ENCODE data around the gene ESYT1. TPM values are rescaled to one million over a fixed set of nuclear protein-coding genes. Genes with fewer than 3 reads are reported as not detected.

The ESYT1 gene
- total RNA-seq, 2 donors from 2014 or later = 25.4 to 74.0 TPM

DNA sequence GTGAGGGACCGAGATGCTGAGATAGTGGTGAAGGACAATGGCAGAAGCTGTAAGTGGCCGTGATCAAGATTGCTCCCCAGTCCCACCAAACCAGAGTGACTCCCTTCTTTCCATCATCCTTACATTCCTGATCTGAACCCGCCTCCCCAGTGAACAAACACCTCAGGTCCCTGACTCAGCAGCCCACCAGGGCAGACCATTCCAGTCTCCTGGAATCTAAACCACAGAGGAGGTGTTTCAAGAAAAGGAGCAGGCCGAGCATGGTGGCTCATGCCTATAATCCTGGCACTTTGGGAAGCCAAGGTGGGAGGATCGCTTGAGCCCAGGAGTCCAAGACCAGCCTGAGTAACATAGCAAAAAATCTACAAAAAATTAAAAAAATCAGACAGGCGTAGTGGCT is 41.5 kb upstream of the ESYT1 start:
- TF ChIP-seq, protein P1, sequence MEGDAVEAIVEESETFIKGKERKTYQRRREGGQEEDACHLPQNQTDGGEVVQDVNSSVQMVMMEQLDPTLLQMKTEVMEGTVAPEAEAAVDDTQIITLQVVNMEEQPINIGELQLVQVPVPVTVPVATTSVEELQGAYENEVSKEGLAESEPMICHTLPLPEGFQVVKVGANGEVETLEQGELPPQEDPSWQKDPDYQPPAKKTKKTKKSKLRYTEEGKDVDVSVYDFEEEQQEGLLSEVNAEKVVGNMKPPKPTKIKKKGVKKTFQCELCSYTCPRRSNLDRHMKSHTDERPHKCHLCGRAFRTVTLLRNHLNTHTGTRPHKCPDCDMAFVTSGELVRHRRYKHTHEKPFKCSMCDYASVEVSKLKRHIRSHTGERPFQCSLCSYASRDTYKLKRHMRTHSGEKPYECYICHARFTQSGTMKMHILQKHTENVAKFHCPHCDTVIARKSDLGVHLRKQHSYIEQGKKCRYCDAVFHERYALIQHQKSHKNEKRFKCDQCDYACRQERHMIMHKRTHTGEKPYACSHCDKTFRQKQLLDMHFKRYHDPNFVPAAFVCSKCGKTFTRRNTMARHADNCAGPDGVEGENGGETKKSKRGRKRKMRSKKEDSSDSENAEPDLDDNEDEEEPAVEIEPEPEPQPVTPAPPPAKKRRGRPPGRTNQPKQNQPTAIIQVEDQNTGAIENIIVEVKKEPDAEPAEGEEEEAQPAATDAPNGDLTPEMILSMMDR (IDR thresholded peaks at IDR 0.05) = no peak
- DNase-seq (ENCODE audit: low spot score) = no peak
- Histone ChIP-seq H3K27ac (no peak overlapping the region), H3K4me3 (no peak overlapping the region), H3K27me3 (no peaks in the 10 kb centered on the region), H3K4me1 (peaks cover 0 to 10% of the 10 kb centered on the region in 2 donors), H3K36me3 (no peaks in the 10 kb centered on the region), H3K9me3 (no peaks in the 10 kb centered on the region)

DNA sequence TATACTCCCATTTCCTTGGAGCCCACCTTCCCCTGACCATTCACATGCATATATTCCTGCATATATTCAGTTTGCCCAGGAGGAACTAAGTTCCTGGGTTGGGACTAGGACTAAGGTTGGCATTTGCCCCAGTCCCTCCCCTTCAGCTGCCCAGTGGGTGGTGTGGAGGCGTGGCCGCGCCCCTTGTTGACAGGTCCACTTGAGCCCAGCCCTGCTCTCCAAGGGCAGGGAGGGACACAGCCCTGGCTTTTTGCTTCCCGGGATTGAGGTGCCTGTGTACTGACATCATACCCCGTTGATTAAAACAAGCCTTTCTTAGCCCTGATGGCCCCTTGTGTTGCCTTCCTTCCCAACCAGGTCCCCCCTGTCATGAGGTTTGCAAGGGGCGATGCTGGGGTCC is 40.8 kb upstream of the ESYT1 start:
- H3K27me3 ChIP-seq = no peaks in the 10 kb centered on the region
- peak; percentile 71 for DNase-seq (ENCODE audit: low spot score)
- no peaks in the 10 kb centered on the region for H3K9me3 ChIP-seq
- H3K36me3 ChIP-seq = no peaks in the 10 kb centered on the region
- peaks cover 0 to 10% of the 10 kb centered on the region in 2 donors for H3K4me1 ChIP-seq
- H3K27ac ChIP-seq = peak overlapping the region in 1 of 2 donors; percentile 67
- no peak overlapping the region for H3K4me3 ChIP-seq
- TF ChIP-seq, protein P1 (IDR thresholded peaks at IDR 0.05) = no peak

DNA sequence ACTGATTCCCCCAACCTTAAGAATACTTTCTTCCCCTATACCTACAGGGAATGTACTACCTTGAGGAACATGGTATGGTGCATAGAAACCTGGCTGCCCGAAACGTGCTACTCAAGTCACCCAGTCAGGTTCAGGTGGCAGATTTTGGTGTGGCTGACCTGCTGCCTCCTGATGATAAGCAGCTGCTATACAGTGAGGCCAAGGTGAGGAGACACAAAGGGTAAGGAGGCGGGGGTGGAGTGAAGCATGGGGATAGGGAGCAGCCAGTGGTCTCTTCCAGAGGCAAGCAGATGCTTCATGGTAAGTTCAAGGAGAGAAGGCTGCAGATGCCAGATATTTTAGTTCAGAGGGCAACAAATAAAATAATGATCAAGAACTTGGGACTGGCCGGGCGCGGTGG is 30.3 kb upstream of the ESYT1 start:
- TF ChIP-seq, protein P1 (IDR thresholded peaks at IDR 0.05) = no peak
- H3K9me3 ChIP-seq = no peaks in the 10 kb centered on the region
- H3K4me3 ChIP-seq = no peak overlapping the region
- no peak overlapping the region for H3K27ac ChIP-seq
- no peaks in the 10 kb centered on the region for H3K27me3 ChIP-seq
- H3K36me3 ChIP-seq = no peaks in the 10 kb centered on the region
- DNase-seq (ENCODE audit: low spot score) = no peak
- H3K4me1 ChIP-seq = no peaks in the 10 kb centered on the region

DNA sequence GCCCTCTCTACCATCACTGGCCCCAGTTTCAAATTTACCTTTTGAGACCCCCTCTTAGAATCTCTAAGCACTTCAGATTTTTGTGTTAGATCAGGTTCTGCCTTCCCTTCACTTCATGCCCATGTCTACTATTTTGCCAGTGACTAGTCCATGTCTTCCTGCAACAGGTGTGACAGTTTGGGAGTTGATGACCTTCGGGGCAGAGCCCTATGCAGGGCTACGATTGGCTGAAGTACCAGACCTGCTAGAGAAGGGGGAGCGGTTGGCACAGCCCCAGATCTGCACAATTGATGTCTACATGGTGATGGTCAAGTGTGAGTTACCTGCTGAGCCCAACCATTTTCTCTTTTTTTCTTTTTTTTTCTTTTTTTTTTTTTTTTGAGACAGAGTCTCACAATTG is 29.5 kb upstream of the ESYT1 start:
- Histone ChIP-seq H3K36me3 (no peaks in the 10 kb centered on the region), H3K9me3 (no peaks in the 10 kb centered on the region), H3K27ac (no peak overlapping the region), H3K4me1 (peaks cover 0 to 7% of the 10 kb centered on the region in 2 donors), H3K4me3 (no peak overlapping the region), H3K27me3 (no peaks in the 10 kb centered on the region)
- no peak for DNase-seq (ENCODE audit: low spot score)
- TF ChIP-seq, protein P1 (IDR thresholded peaks at IDR 0.05) = no peak

DNA sequence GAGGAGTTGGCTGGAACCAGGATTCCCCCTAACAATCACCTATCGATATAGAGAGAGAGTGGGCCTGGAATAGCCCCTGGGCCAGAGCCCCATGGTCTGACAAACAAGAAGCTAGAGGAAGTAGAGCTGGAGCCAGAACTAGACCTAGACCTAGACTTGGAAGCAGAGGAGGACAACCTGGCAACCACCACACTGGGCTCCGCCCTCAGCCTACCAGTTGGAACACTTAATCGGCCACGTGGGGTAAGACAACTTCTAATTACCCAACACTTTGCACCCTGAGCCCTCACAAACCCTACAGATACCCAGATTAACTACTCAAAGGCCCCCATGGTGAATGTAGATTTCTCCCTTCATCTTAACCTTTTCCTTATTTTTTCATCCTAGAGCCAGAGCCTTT is 28.3 kb upstream of the ESYT1 start:
- Histone ChIP-seq H3K36me3 (no peaks in the 10 kb centered on the region), H3K4me1 (peaks cover 0 to 9% of the 10 kb centered on the region in 2 donors), H3K9me3 (no peaks in the 10 kb centered on the region), H3K4me3 (no peak overlapping the region), H3K27me3 (no peaks in the 10 kb centered on the region), H3K27ac (no peak overlapping the region)
- TF ChIP-seq, protein P1 (IDR thresholded peaks at IDR 0.05) = no peak
- no peak for DNase-seq (ENCODE audit: low spot score)

DNA sequence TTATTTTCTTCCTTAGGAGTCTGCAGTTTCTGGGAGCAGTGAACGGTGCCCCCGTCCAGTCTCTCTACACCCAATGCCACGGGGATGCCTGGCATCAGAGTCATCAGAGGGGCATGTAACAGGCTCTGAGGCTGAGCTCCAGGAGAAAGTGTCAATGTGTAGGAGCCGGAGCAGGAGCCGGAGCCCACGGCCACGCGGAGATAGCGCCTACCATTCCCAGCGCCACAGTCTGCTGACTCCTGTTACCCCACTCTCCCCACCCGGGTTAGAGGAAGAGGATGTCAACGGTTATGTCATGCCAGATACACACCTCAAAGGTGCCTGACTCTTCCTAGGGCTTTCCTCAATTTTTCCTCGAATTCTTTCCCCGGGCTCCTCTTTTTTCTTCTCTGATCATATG is 27.0 kb upstream of the ESYT1 start:
- DNase-seq (ENCODE audit: low spot score) = no peak
- Histone ChIP-seq H3K36me3 (no peaks in the 10 kb centered on the region), H3K4me3 (no peak overlapping the region), H3K27ac (no peak overlapping the region), H3K4me1 (peaks cover 0 to 20% of the 10 kb centered on the region in 2 donors), H3K9me3 (no peaks in the 10 kb centered on the region), H3K27me3 (no peaks in the 10 kb centered on the region)
- TF ChIP-seq, protein P1 (IDR thresholded peaks at IDR 0.05) = no peak

Data from right atrium auricular region (tissue), 2 donors.